ENCODE results near the gene RHEB. TPM values are rescaled to one million over a fixed set of nuclear protein-coding genes. Genes with fewer than 3 reads are reported as not detected.
"Not testable (repeated sequence)": the region's sequence is repeated elsewhere in the genome, so short reads cannot be mapped to it uniquely, and the experiment has no call there.

RHEB gene
- total RNA-seq, 1 donor from 2014 or later = 103 TPM

DNA sequence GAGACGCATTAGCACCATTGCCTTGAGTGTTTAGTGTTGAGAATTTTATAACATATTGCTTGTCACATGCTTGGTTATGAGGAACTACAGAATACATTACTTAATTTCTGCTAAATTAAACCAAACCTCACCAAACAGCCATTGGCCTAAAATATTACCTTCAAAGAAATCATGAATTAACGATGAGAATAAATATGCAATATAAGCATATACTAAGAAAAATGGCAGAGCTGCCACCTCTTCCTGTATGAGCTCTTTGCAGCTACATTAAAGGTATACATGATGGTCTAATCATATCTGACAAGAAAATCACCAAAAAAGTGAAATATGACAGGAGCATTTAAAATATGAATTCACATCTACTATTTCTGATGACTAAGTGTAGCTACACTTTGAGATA lies 5.2 kb upstream of the RHEB start:
- Histone ChIP-seq H3K27me3 (no peaks in the 10 kb centered on the region), H3K27ac (no peak overlapping the region), H3K9me3 (no peaks in the 10 kb centered on the region), H3K36me3 (no peaks in the 10 kb centered on the region), H3K4me1 (no peaks in the 10 kb centered on the region), H3K4me3 (no peak overlapping the region)
- intact Hi-C loops (cut with DNase I) = no loop called here
- TF ChIP-seq, protein P1, sequence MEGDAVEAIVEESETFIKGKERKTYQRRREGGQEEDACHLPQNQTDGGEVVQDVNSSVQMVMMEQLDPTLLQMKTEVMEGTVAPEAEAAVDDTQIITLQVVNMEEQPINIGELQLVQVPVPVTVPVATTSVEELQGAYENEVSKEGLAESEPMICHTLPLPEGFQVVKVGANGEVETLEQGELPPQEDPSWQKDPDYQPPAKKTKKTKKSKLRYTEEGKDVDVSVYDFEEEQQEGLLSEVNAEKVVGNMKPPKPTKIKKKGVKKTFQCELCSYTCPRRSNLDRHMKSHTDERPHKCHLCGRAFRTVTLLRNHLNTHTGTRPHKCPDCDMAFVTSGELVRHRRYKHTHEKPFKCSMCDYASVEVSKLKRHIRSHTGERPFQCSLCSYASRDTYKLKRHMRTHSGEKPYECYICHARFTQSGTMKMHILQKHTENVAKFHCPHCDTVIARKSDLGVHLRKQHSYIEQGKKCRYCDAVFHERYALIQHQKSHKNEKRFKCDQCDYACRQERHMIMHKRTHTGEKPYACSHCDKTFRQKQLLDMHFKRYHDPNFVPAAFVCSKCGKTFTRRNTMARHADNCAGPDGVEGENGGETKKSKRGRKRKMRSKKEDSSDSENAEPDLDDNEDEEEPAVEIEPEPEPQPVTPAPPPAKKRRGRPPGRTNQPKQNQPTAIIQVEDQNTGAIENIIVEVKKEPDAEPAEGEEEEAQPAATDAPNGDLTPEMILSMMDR (IDR thresholded peaks at IDR 0.05) = no peak
- no peak for ATAC-seq
- DNase-seq = no peak

DNA sequence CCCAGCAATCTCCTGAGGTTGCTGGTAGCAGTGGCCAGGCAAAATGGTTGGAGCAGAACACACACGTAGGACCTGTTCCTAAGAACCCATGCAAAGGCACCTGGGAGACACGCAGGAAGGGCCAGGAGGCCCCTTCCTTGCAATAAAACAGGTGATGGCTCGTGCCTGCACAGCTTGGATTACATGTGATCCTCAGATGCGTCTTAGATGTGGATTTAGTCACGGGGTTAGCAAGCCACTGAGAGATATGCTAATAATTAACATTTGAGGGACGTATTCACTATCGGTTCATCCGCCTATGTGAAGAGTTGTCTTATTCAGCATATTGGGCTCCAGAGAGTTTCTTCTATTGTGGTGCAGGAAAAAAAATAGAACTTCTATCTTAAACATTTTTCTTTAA lies 4.6 kb upstream of the RHEB start:
- Histone ChIP-seq H3K36me3 (no peaks in the 10 kb centered on the region), H3K4me1 (no peaks in the 10 kb centered on the region), H3K27ac (no peak overlapping the region), H3K27me3 (no peaks in the 10 kb centered on the region), H3K9me3 (no peaks in the 10 kb centered on the region), H3K4me3 (no peak overlapping the region)
- DNase-seq = no peak
- intact Hi-C loops (cut with DNase I) = no loop called here
- TF ChIP-seq, protein P1 (IDR thresholded peaks at IDR 0.05) = no peak
- no peak for ATAC-seq

DNA sequence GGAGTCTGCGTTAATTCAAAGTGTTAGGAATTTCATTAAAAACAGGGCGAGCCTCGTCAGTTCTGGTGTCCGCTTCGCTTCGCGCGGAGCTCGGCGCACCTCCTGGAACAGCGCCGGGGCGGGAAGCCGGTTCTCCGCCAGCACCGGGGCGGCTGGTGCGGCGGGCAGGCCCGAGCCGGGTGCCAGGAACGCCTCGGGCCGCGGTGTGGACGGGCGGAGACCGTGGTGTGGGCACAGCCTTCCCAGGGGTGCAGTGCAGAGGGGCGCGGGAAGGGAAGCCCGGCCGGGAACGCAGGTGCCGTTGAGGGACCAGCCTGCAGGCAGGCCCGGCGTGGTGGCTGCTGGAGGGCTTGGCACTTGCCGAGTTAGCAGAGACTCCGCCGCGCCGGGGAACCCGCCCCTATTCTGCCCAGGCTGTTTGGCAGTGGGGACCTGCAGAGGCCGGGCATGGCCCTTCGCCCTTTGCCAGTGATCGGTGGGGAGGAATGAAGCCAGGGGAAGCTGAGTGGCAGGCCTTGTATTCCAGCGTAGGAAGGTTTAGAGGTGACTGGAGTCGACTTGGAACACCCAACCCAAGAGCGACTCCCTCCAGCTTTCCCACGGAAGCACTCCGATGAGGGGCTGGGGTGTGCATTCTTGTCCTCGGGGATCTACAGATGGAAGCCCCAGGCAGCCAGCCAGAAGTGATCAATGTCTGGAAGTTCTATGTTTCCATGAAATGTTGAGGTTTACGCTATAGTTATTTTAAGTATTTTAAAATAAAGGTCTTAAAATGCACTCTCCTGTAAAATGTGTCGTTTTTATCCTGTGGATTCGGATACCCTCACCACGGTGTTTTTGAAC lies 945 bp upstream of the RHEB start:
- ATAC-seq (peak; percentile 9), DNase-seq (peak; percentile 87)
- Histone ChIP-seq H3K4me3 (peak overlapping the region; percentile 70), H3K36me3 (no peaks in the 10 kb centered on the region), H3K27me3 (no peaks in the 10 kb centered on the region), H3K27ac (peak overlapping the region; percentile 78), H3K4me1 (peaks cover 17% of the 10 kb centered on the region), H3K9me3 (no peaks in the 10 kb centered on the region)
- TF ChIP-seq, protein P1 (IDR thresholded peaks at IDR 0.05) = no peak
- intact Hi-C loops (cut with DNase I) = no loop called here

DNA sequence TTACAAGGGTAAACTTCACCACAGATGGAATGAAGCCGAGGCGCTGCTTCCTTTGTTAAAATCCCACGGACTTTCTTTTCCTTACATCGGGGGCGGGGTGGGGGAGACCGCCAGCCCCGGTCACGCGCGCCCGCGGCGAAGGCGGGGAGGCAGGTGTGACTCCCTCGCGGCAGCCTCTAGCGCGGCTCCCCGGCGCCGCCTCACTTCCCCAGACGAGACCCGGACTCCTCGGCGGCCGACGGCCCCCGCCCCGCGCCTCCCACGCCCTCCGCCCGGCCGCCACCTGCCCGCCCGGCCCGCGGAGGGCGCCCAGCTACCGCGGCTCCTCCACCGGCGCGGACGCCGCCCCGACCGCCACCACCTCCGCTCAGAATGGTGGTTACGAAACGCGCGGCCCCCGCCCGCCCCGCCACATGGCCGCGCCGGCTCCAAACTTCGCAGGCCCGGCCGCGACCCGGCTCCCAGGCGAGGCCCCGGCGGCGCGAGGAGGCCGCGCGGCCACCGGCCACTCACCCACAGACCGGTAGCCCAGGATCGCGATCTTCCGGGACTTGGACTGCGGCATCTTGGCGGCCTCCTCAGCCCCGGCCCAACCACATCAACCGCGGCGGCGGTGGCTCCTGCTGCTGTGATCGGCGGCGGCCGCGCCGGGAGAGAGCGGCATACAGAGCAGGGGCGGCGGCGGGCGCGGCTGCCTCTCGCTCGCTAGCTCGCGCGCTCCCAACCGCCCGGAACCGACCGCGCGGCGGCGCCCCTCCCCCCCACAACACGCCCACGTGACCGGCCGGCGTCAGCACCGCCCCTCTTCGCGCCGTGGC lies 539 bp downstream of the RHEB start:
- H3K36me3 ChIP-seq; intact Hi-C loops (cut with DNase I); H3K9me3 ChIP-seq; H3K27me3 ChIP-seq: not testable (repeated sequence)
- Histone ChIP-seq H3K4me3 (peak overlapping the region; percentile 70), H3K4me1 (peaks cover 28% of the 10 kb centered on the region), H3K27ac (peak overlapping the region; percentile 96)
- ATAC-seq (peak; percentile 91), DNase-seq (peak; percentile 88)

DNA sequence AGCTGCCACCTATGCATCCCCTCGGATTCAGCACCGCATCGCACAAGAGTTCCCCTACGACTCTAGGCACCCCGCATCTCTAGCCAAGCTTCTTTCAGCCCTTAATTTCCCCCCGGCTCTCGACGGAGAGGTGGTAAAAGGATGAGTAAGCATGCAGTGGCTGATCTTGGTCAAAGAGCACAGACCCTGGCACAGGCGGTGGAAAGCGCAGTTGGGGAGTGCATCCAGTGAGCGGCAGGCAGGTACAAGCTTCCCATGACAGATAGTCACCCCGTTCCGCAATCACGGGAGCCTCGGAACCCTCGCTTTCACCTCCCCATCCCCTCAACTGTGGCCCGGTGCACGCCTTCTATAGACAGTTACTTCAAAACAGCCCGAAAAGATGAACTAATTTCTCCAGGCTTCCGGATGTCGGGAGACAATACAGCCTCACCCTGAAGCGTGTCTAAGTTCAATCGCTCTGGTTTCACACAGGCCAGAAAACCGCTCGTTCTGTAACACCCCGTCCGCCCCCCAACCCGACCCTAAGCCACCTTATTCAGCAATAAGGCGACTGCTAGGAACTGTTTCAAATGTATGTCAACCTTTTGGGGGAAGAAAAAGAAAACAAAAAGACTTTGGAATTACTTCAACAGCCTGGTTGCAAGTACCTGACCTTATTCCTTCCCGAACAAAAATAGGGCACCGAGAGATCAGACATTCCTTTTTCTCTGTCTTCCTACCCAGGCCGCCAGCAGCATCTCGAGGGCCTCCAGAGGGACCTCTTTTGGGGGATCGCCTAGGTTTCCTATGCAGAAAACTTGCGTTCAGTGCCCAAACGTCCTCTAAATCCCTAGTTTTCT lies 1.4 kb downstream of the RHEB start:
- Histone ChIP-seq H3K36me3 (no peaks in the 10 kb centered on the region), H3K27ac (peak overlapping the region; percentile 96), H3K27me3 (no peaks in the 10 kb centered on the region), H3K4me1 (peaks cover 28% of the 10 kb centered on the region), H3K9me3 (no peaks in the 10 kb centered on the region), H3K4me3 (peak overlapping the region; percentile 70)
- ATAC-seq (no peak), DNase-seq (peak; percentile 72)
- intact Hi-C loops (cut with DNase I) = no loop called here
- TF ChIP-seq, protein P1 (IDR thresholded peaks at IDR 0.05) = no peak

Data from upper lobe of right lung (tissue), 1 donor.